DOHH2 (cell line): ENCODE data around the gene GRK6.
A peak's percentile ranks its signal among the peaks of the same experiment; 100 is the strongest.

Source experiments
- H3F3A ChIP-seq: fragments of 200-600 bp; sonication (generic), shearing (Covaris generic); 2 replicates; pipeline ENCODE4 v1.6.0; 2016; ENCODE audit warnings: antibody characterized with exemption, mild to moderate bottlenecking; ENCODE audit not compliant: control insufficient read depth, insufficient read depth
- H3K27ac ChIP-seq: fragments of 200-600 bp; sonication (generic); 2 replicates; pipeline ENCODE4 v1.5.1; 2014; ENCODE audit warnings: low read depth, mild to moderate bottlenecking, low read length, moderate library complexity
- H3K27me3 ChIP-seq: fragments of 200-600 bp; sonication (generic); 2 replicates; pipeline ENCODE4 v1.6.1; 2014; ENCODE audit warnings: mild to moderate bottlenecking, low read length, mixed read lengths; ENCODE audit not compliant: control insufficient read depth
- H3K36me3 ChIP-seq: fragments of 200-600 bp; sonication (generic); 2 replicates; pipeline ENCODE4 v1.6.1; 2014; ENCODE audit warnings: mild to moderate bottlenecking, low read length, moderate library complexity, mixed read lengths; ENCODE audit not compliant: control insufficient read depth
- H3K4me1 ChIP-seq: fragments of 200-600 bp; sonication (generic); 2 replicates; pipeline ENCODE4 v1.6.1; 2014; ENCODE audit warnings: mild to moderate bottlenecking, low read length, mixed read lengths; ENCODE audit not compliant: control insufficient read depth
- H3K4me2 ChIP-seq: fragments of 200-600 bp; sonication (generic); 2 replicates; pipeline ENCODE4 v1.6.0; 2014; ENCODE audit warnings: mild to moderate bottlenecking, low read length, moderate library complexity
- H3K4me3 ChIP-seq: fragments of 200-600 bp; sonication (generic); 2 replicates; pipeline ENCODE4 v1.5.1; 2014; ENCODE audit warnings: mild to moderate bottlenecking, low read length, mixed read lengths
- H3K79me2 ChIP-seq: fragments of 200-600 bp; sonication (generic); 2 replicates; pipeline ENCODE4 v1.6.1; 2014; ENCODE audit warnings: mild to moderate bottlenecking, low read length, mixed read lengths; ENCODE audit not compliant: control insufficient read depth
- H3K9me2 ChIP-seq: fragments of 200-600 bp; sonication (generic); replicated peaks from 2 replicates; pipeline ENCODE4 v1.6.1; 2014; ENCODE audit warnings: mild to moderate bottlenecking, low read length, mixed read lengths; ENCODE audit not compliant: control insufficient read depth
- H3K9me3 ChIP-seq: fragments of 200-600 bp; sonication (generic); 2 replicates; pipeline ENCODE4 v1.6.1; 2014; ENCODE audit warnings: antibody characterized with exemption, low read length, mixed read lengths; ENCODE audit not compliant: control insufficient read depth, insufficient read depth
- H4K20me1 ChIP-seq: fragments of 200-600 bp; sonication (generic); 2 replicates; pipeline ENCODE4 v1.6.0; 2014; ENCODE audit warnings: low read depth, mild to moderate bottlenecking, antibody characterized with exemption, low read length, moderate library complexity; ENCODE audit not compliant: control insufficient read depth, insufficient read depth
- EZH2phosphoT487 ChIP-seq: fragments of 200-600 bp; sonication (generic); IDR thresholded peaks from 2 replicates; pipeline ENCODE4 v1.6.1; 2017; ENCODE audit warnings: borderline replicate concordance, mild to moderate bottlenecking, antibody characterized with exemption, low read length, moderate library complexity, mixed read lengths
- TF ChIP-seq, protein P1 (sequence below): fragments of 200-600 bp; sonication (generic); IDR thresholded peaks from one replicate; pipeline ENCODE4 v1.5.1; 2014; ENCODE audit warnings: antibody characterized with exemption, mild to moderate bottlenecking, low read depth, low read length; ENCODE audit not compliant: poor library complexity, severe bottlenecking

Gene GRK6

DNA sequence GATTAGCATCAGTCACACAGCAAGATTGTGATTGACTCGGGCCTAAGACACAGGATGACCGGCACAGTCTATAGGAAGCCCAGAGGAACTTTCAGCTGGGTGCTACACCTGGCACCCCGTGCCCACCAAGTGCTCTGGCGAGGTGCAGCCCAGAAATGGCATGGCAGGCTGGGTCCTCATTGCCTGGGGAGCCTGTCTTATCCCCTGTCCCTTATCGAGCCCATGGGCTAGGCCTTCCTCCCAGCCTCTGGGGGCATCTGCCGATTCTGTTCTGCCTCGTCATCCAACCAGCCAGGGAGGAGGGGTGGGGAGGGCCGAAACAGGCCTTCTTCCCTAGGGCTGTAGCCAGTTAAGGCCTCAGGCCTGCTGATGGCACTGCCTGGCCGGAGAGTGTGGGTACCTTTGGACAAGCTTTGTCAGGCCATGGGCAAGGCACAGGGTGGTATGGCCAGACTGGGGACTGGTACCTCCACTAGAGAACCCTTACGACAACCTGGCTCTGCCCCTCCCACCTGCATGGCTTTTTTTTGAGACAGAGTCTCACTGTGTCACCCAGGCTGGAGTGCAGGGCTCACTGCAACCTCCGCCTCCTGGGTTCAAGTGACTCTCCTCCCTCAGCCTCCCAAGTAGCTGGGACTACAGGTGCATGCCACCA, 1.6 kb downstream of the GRK6 start:
- H3K36me3 ChIP-seq, result peaks cover 46% of the 10 kb centered on the region
- H3K9me3 ChIP-seq, result no peaks in the 10 kb centered on the region
- H3F3A ChIP-seq, result peaks cover 26% of the 10 kb centered on the region
- no peaks in the 10 kb centered on the region for H3K27me3 ChIP-seq
- H3K9me2 ChIP-seq, result no peaks in the 10 kb centered on the region
- TF ChIP-seq, protein P1, sequence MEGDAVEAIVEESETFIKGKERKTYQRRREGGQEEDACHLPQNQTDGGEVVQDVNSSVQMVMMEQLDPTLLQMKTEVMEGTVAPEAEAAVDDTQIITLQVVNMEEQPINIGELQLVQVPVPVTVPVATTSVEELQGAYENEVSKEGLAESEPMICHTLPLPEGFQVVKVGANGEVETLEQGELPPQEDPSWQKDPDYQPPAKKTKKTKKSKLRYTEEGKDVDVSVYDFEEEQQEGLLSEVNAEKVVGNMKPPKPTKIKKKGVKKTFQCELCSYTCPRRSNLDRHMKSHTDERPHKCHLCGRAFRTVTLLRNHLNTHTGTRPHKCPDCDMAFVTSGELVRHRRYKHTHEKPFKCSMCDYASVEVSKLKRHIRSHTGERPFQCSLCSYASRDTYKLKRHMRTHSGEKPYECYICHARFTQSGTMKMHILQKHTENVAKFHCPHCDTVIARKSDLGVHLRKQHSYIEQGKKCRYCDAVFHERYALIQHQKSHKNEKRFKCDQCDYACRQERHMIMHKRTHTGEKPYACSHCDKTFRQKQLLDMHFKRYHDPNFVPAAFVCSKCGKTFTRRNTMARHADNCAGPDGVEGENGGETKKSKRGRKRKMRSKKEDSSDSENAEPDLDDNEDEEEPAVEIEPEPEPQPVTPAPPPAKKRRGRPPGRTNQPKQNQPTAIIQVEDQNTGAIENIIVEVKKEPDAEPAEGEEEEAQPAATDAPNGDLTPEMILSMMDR, result peak; percentile 16
- no peak for TF ChIP-seq EZH2phosphoT487
- H4K20me1 ChIP-seq, result peaks cover 6% of the 10 kb centered on the region; the same call in 1 of the 2 replicates
- peaks cover 63% of the 10 kb centered on the region for H3K4me1 ChIP-seq
- peak overlapping the region; percentile 90 for H3K4me2 ChIP-seq
- H3K4me3 ChIP-seq, result peak overlapping the region; percentile 77
- peaks cover 53% of the 10 kb centered on the region for H3K79me2 ChIP-seq
- peak overlapping the region; percentile 94 for H3K27ac ChIP-seq

DNA sequence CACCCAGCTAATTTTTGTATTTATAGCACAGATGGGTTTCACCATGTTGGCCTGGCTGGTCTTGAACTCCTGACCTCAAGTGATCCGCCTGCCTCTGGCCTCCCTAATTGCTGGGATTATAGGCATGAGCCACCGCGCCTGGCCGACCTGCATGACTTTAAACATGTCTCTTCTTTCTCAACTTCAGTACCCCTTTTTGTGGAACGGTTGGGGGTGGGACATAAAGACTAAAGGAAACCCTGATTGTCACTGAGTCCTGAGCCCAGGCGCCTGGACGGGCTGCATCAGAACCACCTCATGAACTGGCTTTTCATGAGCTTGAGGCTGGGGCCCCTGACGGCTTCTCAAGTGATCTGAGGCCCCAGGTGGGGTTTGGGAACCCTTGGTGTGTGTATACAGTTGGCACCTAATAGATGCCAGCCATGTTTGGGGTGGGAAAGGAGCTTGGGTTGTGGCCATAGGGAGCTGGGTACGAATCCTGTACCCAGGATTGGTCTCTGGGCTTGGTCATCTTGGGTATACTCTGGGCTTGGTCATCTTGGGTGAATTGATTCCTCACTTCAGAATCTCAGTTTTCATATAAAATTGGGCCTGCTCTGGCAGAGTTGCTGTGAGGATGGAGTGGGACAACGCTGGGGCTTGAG, 2.2 kb downstream of the GRK6 start:
- Histone ChIP-seq H3K79me2 (peaks cover 53% of the 10 kb centered on the region), H3K27ac (peak overlapping the region; percentile 94), H3K4me3 (peak overlapping the region; percentile 77), H3K4me2 (peak overlapping the region; percentile 90), H3K9me2 (no peaks in the 10 kb centered on the region), H4K20me1 (peaks cover 6% of the 10 kb centered on the region; the same call in 1 of the 2 replicates), H3K36me3 (peaks cover 53% of the 10 kb centered on the region), H3F3A (peaks cover 26% of the 10 kb centered on the region), H3K27me3 (no peaks in the 10 kb centered on the region), H3K9me3 (no peaks in the 10 kb centered on the region), H3K4me1 (peaks cover 63% of the 10 kb centered on the region)
- TF ChIP-seq, protein P1, result no peak
- TF ChIP-seq EZH2phosphoT487, result no peak

DNA sequence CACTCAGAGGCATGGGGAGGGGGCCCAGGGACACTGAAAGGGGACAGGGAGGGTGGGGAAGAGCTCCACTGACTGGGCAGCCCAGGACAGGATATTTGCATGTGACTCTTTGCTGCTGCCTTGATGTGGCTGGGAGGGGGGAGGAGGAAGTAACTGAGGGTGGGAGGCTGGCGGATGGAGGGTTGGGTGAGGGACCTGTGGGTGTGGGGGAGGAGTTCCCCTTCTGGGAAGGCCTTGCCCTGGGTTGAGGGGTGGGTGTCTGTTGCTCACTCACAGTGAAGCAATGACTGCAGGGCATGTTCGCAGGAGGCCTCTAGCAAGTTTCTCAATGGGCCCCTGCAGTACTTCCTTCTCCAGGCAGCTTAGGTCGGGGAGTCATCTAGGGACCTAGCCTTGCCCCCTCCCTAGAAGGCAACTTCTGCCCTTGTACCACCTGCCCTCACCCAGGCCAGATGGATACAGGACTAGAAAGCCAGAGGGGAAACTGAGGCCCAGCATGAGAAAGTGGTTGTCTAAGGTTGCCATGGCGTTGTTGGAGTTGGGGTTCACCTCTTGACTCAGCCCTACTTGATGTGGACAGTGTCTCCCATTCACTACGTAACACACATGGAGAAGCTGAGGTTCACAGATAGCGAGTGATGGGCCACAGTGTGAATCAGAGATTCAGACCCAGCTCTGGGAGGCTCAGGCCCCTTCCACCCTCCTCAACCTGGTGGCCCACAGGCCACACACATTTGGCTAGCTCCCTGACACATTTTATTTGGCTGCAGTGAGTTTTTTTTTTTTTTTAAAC, 3.0 kb downstream of the GRK6 start:
- Histone ChIP-seq H3K27me3 (no peaks in the 10 kb centered on the region), H3K27ac (peak overlapping the region; percentile 94), H3K79me2 (peaks cover 53% of the 10 kb centered on the region), H4K20me1 (peaks cover 6% of the 10 kb centered on the region; the same call in 1 of the 2 replicates), H3K4me3 (peak overlapping the region; percentile 77), H3K4me1 (peaks cover 63% of the 10 kb centered on the region), H3K4me2 (peak overlapping the region; percentile 90), H3K36me3 (peaks cover 60% of the 10 kb centered on the region), H3F3A (peaks cover 26% of the 10 kb centered on the region), H3K9me3 (no peaks in the 10 kb centered on the region), H3K9me2 (no peaks in the 10 kb centered on the region)
- TF ChIP-seq, protein P1, result no peak
- no peak for TF ChIP-seq EZH2phosphoT487
